NCI-H1930 (cell line): ENCODE results near the gene ADAMTS9.

ENCODE experiments used
- DNase-seq, 2 experiments: peaks; one replicate each; lab custom pipeline; 2025; lab: John Stamatoyannopoulos, UW

The ADAMTS9 gene

DNA sequence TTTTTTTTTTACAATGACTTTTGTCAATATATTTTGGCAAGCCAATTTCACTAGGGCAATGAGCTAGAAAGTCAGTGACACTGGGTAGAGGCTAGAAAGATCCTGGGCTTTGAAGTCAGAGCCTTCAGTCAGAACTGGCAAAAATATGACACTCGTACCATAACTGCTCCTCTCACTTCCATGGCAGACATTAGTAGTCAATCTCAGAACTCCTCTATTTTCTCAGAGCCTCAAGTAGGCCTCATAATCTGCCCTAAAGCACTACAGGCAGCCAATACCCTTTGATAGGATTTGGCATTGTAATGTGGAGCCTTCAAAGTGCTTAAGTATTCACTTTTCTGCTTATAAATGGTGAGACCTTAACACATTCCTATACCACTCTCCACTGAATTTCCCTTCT is 67.8 kb downstream of the ADAMTS9 start:
- no peak for DNase-seq

- DNase-seq: no peak
Observed at GRCh38 chr3:64619216-64619615, 68.6 kb downstream of the ADAMTS9 start.

DNA sequence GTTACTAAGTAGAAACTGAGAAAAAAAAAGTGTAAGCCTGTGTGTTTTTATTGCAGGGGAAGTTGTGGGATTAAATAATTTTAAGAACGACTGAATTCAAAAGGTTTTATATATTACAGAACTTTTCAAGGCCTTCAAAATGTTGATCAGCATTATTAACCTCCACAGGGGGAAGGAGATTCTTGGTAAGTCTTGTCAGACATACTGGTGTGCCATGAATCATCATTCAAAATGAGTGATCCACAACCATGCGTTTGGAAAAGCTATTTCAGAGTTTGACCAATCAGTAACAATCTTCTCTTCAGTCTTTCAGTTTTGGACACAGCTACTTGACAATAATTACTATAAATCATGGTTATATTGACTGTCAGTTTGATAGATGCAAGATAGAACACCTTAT is 70.2 kb downstream of the ADAMTS9 start:
- no peak for DNase-seq

DNA sequence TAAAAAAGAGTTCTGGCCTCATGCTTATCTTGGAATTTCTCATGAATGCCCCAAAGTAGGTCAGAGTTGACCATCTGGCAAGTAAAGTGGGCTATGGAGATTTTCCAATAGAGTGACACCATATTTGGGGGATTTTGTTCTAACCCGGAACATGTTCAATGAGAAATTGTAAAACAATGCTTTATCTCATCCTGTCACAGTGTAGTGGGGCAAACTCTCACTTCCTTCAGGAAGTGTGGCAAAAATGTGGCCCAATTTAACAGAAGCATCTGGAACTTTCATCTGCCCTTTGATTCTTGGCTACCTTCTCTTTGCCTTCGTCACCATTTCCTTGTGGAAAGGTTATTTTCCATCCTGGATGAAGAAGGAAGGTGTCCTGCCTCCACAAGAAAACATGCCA is 70.8 kb downstream of the ADAMTS9 start:
- DNase-seq: no peak

- no peak for DNase-seq
Observed at GRCh38 chr3:64612916-64613526, 74.8 kb downstream of the ADAMTS9 start.

DNA sequence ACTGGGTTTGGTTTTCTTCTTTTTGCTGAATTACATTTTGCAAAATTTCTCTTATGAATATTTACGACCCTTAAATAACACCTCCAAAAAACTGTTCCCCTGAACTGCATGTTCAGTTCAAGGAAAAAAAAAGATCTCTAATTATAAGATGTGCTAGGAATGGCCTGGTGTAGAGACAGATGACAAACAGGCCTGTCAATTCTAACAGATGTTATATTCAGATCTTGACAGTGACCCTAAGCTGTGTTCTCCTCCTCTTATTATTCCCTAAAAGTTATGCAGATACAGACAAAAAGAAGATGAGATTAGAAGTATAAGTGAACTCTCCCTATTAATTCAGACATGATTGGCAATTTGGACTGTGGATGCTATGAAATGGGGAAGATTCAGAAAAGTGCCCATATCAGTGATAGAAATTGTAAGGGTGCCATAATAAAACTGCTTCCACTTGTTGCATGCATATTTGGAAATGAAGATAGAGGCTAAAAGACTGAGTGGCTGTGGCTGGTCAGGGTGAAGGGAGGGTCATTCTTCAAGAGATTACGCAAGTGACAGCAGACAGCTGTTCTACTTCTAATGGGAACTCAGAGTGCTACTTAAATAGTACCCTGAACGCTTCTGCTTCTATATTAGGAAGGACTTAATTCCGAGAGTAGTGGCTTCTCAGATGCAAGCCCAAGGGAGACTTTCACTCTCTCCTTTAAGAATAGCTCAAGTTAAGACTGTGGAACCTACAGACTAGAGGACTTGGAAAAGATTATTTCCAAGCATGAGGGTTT is 75.5 kb downstream of the ADAMTS9 start:
- DNase-seq: no peak

- DNase-seq: no peak
Observed at GRCh38 chr3:64608741-64609140, 79.1 kb downstream of the ADAMTS9 start.

DNA sequence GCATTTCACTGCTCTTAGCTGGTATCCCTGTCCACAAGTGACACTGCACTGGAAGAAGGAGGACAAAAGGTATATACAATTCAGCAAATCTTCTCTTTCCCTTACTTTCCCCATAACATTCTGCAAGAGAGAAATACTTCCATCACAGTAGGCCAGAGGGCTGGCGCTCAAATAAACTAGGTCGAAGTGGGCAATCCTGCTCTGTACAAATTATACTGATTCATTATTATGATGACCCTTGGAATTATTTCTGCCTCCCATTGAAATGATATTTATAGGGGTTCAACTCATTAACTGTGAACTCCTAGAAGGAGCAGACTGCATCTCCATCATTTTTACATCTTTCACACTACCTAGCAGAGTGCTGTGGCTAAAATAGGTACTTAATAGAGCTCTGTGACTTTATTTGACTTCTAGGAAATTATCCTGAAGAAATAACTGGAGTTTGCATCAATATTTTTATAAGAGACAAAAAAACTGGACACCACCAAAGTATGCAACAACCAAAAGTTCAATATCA is 80.7 kb downstream of the ADAMTS9 start:
- no peak for DNase-seq

GRCh38 chr3:64604313-64604712 is 83.5 kb downstream of the ADAMTS9 start:
- DNase-seq: no peak

GRCh38 chr3:64601824-64602223 is 86.0 kb downstream of the ADAMTS9 start:
- no peak for DNase-seq

- DNase-seq: no peak
Observed at GRCh38 chr3:64600246-64600950, 87.4 kb downstream of the ADAMTS9 start.

DNA sequence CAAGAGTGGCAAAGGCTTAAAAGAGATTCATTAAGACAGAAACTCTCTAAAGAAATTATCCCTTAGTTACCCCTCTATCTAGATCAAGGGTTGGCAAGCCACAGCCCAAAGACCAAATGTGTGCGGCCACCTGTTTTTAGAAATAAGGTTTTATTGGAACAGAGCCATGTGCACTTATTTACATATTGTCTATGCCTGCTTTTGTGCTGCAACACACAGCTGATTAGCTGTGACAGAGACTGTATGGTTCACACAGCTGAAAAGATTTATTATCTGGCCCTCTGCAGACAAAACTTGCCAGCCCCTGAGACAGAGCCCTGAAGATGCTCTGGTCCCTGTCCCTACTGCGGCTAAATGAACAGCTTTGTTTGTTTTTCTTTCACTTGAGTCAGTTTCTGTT is 88.1 kb downstream of the ADAMTS9 start:
- no peak for DNase-seq

- DNase-seq: no peak
Observed at GRCh38 chr3:64595253-64595694, 92.5 kb downstream of the ADAMTS9 start.

DNA sequence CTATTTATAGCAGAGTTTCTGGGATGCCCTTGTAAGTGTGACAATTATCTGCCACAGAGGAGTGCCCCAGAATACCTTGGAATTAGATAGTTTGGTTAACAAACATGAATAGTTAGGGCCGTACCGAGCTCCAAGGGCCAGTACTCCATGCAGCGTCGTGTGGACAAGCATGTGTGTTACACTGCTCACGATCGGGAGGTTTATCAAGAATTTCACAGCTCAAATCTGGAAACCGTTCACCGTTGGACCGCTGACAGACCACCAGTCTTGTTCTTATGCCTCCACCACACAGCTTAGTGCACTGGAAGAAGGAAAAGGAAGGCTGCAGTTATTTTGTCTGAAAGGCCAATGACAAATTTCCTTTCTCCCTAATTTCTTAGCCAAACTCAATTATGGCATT is 93.7 kb downstream of the ADAMTS9 start:
- no peak for DNase-seq

- no peak for DNase-seq
Observed at GRCh38 chr3:64593350-64593749, 94.5 kb downstream of the ADAMTS9 start.

DNA sequence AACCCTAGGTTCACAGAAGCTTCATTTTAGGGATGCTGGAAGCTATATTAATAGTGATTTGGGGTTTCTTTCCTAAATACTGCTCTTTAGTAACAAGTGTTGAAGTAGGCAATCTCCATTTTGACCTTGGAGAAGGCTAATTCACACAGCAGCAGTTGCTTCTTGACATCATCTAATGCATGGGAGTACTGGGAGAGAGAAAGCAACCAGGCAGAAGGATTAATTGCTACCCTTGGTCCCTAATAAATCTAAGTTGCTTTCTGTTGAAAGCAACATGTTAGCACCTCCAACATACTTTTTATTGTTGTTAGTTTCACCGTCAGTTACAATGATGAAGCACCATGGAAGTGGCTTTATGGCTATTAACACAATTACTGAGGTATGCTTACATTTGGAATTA is 96.2 kb downstream of the ADAMTS9 start:
- DNase-seq: no peak

- DNase-seq: no peak
Observed at GRCh38 chr3:64588380-64588779, 99.4 kb downstream of the ADAMTS9 start.

DNA sequence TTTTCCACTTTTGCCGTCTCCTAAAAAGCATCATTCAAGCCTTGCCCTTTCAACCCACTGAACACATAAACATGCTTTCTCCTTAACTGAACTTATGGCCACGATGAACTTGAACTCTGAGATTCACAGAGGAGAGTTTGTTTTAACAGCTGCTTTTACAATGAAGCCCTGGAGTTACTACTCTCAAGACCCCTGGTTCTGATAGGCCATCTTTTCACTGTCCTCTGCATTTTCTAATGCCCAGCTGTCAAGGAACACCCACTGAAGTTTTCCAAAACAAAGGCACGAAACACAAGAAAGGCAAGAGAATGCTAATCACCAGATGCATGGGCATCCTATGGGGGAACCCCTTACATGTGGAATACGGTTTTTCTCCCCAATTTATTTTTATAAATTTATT is 100.8 kb downstream of the ADAMTS9 start:
- no peak for DNase-seq

DNA sequence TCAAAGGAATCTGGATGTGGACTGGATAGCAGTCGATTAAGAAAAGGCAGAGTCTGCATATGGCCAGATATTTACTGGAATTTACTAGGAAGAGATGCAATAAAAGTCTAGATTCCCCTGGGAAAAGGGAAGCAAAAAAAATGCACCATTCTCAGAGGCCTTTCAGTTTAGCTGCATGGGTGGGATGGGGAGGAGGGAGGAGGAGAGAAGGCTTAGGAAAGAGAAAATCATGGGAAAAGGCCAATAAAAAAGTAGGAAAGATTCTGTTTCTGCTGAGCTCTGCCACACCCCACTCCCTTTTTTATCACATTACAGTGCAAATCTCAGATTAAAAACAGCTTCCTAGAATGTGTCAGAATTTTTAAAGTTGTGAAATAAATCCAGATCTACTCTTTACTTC is 103.6 kb downstream of the ADAMTS9 start:
- DNase-seq: no peak

DNA sequence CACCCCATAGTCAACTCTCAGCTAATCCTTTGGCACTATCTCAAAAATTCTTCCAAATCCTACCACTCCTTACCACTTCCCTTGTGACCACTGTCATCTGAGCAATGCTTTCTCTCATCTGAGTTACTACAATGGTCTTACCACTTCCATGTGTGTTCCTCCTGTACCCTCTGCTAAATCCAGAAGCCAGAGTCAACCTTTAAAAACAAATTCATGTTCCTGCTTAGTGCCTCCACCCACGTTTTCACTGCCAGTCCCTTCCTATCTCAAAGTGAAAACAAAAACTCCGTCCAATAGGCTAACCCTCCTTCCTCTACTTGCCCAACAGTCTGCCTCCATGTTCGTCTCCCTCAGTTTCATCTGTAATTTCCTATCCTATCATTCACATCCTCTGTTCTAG is 109.0 kb downstream of the ADAMTS9 start:
- DNase-seq: no peak

DNA sequence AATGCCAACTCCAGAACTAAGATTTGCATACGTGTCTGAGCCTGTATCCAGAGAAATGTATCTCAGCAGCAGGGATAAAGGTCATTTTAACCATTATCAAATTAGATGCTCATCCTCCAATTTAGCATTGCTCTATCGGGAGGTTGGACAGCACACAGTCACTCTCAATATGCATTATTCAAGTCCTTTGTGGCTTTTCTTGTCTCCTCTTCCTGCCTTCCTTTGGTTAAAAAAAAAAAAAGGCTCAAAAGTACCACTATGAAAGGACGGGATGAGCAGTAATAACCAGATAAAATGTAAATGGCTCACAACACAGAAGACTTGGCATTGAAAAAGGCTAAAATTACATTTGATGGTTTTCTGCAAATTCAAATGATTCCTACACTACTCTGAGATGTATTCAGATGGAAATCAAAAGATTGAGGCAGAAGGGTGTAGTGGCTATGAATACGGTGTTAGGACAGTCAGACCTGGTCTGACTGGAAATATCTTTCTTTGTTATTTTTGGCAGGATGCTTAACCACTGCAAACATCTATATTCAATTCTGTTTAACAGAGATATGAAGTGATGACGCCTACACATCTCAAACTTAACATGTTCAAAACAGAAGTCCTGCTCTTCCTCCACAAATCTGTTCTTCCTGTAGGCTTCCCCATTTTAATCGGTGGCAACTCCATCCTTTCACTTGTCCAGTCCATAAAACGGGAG is 109.6 kb downstream of the ADAMTS9 start:
- no peak for DNase-seq

- no peak for DNase-seq
Observed at GRCh38 chr3:64576211-64576775, 111.5 kb downstream of the ADAMTS9 start.
